ENCODE data around the gene ZHX3. TPM values are rescaled to one million over a fixed set of nuclear protein-coding genes. Genes with fewer than 3 reads are reported as not detected.

Gene ZHX3
- polyA plus RNA-seq, 2 donors = 6.6 to 9.6 TPM

- Histone ChIP-seq H3K36me3 (ENCODE audit: control insufficient read depth in 2 of 2, insufficient read depth in 2 of 2, low read length in 1 of 2) (no peaks in the 10 kb centered on the region), H3K4me1 (ENCODE audit: control insufficient read depth in 2 of 2, insufficient read depth in 2 of 2, low read length in 1 of 2) (no peaks in the 10 kb centered on the region), H3K9me3 (ENCODE audit: control insufficient read depth in 2 of 2, insufficient read depth in 1 of 2, low read depth in 1 of 2, low read length in 1 of 2) (no peaks in the 10 kb centered on the region), H3K4me3 (ENCODE audit: low read depth in 1 of 2, low read length in 2 of 2) (no peak overlapping the region), H3K27ac (ENCODE audit: low read depth in 2 of 2, low read length in 1 of 2) (no peak overlapping the region), H3K27me3 (ENCODE audit: control insufficient read depth in 1 of 2, insufficient read depth in 2 of 2, low read length in 2 of 2) (no peaks in the 10 kb centered on the region)
- 85 to 95% methylated on average over 1 of the region's 1 CpG for WGBS, 2 donors
Observed at GRCh38 chr20:41335591-41335990, 18.1 kb upstream of the ZHX3 start.

GRCh38 chr20:41334443-41335421 lies 17.2 kb upstream of the ZHX3 start:
- WGBS, 2 donors = 73 to 79% methylated on average over 15 of the region's 15 CpGs
- Histone ChIP-seq H3K27me3 (ENCODE audit: control insufficient read depth in 1 of 2, insufficient read depth in 2 of 2, low read length in 2 of 2) (no peaks in the 10 kb centered on the region), H3K27ac (ENCODE audit: low read depth in 2 of 2, low read length in 1 of 2) (peak overlapping the region; percentile 50 to 59)

GRCh38 chr20:41334036-41334435 lies 16.5 kb upstream of the ZHX3 start:
- Histone ChIP-seq H3K9me3 (ENCODE audit: control insufficient read depth in 2 of 2, insufficient read depth in 1 of 2, low read depth in 1 of 2, low read length in 1 of 2) (no peaks in the 10 kb centered on the region), H3K27ac (ENCODE audit: low read depth in 2 of 2, low read length in 1 of 2) (peak overlapping the region; percentile 50 to 59), H3K27me3 (ENCODE audit: control insufficient read depth in 1 of 2, insufficient read depth in 2 of 2, low read length in 2 of 2) (no peaks in the 10 kb centered on the region), H3K36me3 (ENCODE audit: control insufficient read depth in 2 of 2, insufficient read depth in 2 of 2, low read length in 1 of 2) (no peaks in the 10 kb centered on the region), H3K4me1 (ENCODE audit: control insufficient read depth in 2 of 2, insufficient read depth in 2 of 2, low read length in 1 of 2) (no peaks in the 10 kb centered on the region), H3K4me3 (ENCODE audit: low read depth in 1 of 2, low read length in 2 of 2) (no peak overlapping the region)
- WGBS, 2 donors = 79 to 89% methylated on average over 2 of the region's 2 CpGs

More at GRCh38 chr20:41334443-41335421, 17.2 kb upstream of the ZHX3 start:
- no peaks in the 10 kb centered on the region for H3K9me3 ChIP-seq (ENCODE audit: control insufficient read depth in 2 of 2, insufficient read depth in 1 of 2, low read depth in 1 of 2, low read length in 1 of 2)
- no peak overlapping the region for H3K4me3 ChIP-seq (ENCODE audit: low read depth in 1 of 2, low read length in 2 of 2)
- no peaks in the 10 kb centered on the region for H3K36me3 ChIP-seq (ENCODE audit: control insufficient read depth in 2 of 2, insufficient read depth in 2 of 2, low read length in 1 of 2)
- H3K4me1 ChIP-seq (ENCODE audit: control insufficient read depth in 2 of 2, insufficient read depth in 2 of 2, low read length in 1 of 2) = no peaks in the 10 kb centered on the region

GRCh38 chr20:41331731-41332130 lies 14.2 kb upstream of the ZHX3 start:
- no peaks in the 10 kb centered on the region for H3K4me1 ChIP-seq (ENCODE audit: control insufficient read depth in 2 of 2, insufficient read depth in 2 of 2, low read length in 1 of 2)
- H3K36me3 ChIP-seq (ENCODE audit: control insufficient read depth in 2 of 2, insufficient read depth in 2 of 2, low read length in 1 of 2) = no peaks in the 10 kb centered on the region
- 81 to 83% methylated on average over 4 of the region's 4 CpGs for WGBS, 2 donors
- no peaks in the 10 kb centered on the region for H3K9me3 ChIP-seq (ENCODE audit: control insufficient read depth in 2 of 2, insufficient read depth in 1 of 2, low read depth in 1 of 2, low read length in 1 of 2)
- no peak overlapping the region for H3K4me3 ChIP-seq (ENCODE audit: low read depth in 1 of 2, low read length in 2 of 2)
- H3K27ac ChIP-seq (ENCODE audit: low read depth in 2 of 2, low read length in 1 of 2) = no peak overlapping the region
- no peaks in the 10 kb centered on the region for H3K27me3 ChIP-seq (ENCODE audit: control insufficient read depth in 1 of 2, insufficient read depth in 2 of 2, low read length in 2 of 2)

GRCh38 chr20:41330941-41331340 lies 13.4 kb upstream of the ZHX3 start:
- H3K4me3 ChIP-seq (ENCODE audit: low read depth in 1 of 2, low read length in 2 of 2) = no peak overlapping the region
- WGBS, 2 donors = 76 to 86% methylated on average over 1 of the region's 1 CpG
- H3K4me1 ChIP-seq (ENCODE audit: control insufficient read depth in 2 of 2, insufficient read depth in 2 of 2, low read length in 1 of 2) = no peaks in the 10 kb centered on the region
- H3K9me3 ChIP-seq (ENCODE audit: control insufficient read depth in 2 of 2, insufficient read depth in 1 of 2, low read depth in 1 of 2, low read length in 1 of 2) = no peaks in the 10 kb centered on the region
- H3K27me3 ChIP-seq (ENCODE audit: control insufficient read depth in 1 of 2, insufficient read depth in 2 of 2, low read length in 2 of 2) = no peaks in the 10 kb centered on the region
- H3K36me3 ChIP-seq (ENCODE audit: control insufficient read depth in 2 of 2, insufficient read depth in 2 of 2, low read length in 1 of 2) = no peaks in the 10 kb centered on the region
- no peak overlapping the region for H3K27ac ChIP-seq (ENCODE audit: low read depth in 2 of 2, low read length in 1 of 2)

GRCh38 chr20:41330343-41330720 lies 12.8 kb upstream of the ZHX3 start:
- 78 to 89% methylated on average over 5 of the region's 5 CpGs for WGBS, 2 donors
- Histone ChIP-seq H3K9me3 (ENCODE audit: control insufficient read depth in 2 of 2, insufficient read depth in 1 of 2, low read depth in 1 of 2, low read length in 1 of 2) (no peaks in the 10 kb centered on the region), H3K27me3 (ENCODE audit: control insufficient read depth in 1 of 2, insufficient read depth in 2 of 2, low read length in 2 of 2) (no peaks in the 10 kb centered on the region), H3K4me1 (ENCODE audit: control insufficient read depth in 2 of 2, insufficient read depth in 2 of 2, low read length in 1 of 2) (no peaks in the 10 kb centered on the region), H3K36me3 (ENCODE audit: control insufficient read depth in 2 of 2, insufficient read depth in 2 of 2, low read length in 1 of 2) (no peaks in the 10 kb centered on the region), H3K27ac (ENCODE audit: low read depth in 2 of 2, low read length in 1 of 2) (peak overlapping the region in 1 of 2 donors; percentile 88), H3K4me3 (ENCODE audit: low read depth in 1 of 2, low read length in 2 of 2) (no peak overlapping the region)

- Histone ChIP-seq H3K4me3 (ENCODE audit: low read depth in 1 of 2, low read length in 2 of 2) (no peak overlapping the region), H3K9me3 (ENCODE audit: control insufficient read depth in 2 of 2, insufficient read depth in 1 of 2, low read depth in 1 of 2, low read length in 1 of 2) (no peaks in the 10 kb centered on the region), H3K27me3 (ENCODE audit: control insufficient read depth in 1 of 2, insufficient read depth in 2 of 2, low read length in 2 of 2) (no peaks in the 10 kb centered on the region), H3K36me3 (ENCODE audit: control insufficient read depth in 2 of 2, insufficient read depth in 2 of 2, low read length in 1 of 2) (no peaks in the 10 kb centered on the region), H3K4me1 (ENCODE audit: control insufficient read depth in 2 of 2, insufficient read depth in 2 of 2, low read length in 1 of 2) (no peaks in the 10 kb centered on the region), H3K27ac (ENCODE audit: low read depth in 2 of 2, low read length in 1 of 2) (peak overlapping the region; percentile 65 to 88)
- 38 to 47% methylated on average over 14 of the region's 14 CpGs for WGBS, 2 donors
Observed at GRCh38 chr20:41329435-41330342, 12.2 kb upstream of the ZHX3 start.

- Histone ChIP-seq H3K27me3 (ENCODE audit: control insufficient read depth in 1 of 2, insufficient read depth in 2 of 2, low read length in 2 of 2) (no peaks in the 10 kb centered on the region), H3K4me1 (ENCODE audit: control insufficient read depth in 2 of 2, insufficient read depth in 2 of 2, low read length in 1 of 2) (no peaks in the 10 kb centered on the region), H3K9me3 (ENCODE audit: control insufficient read depth in 2 of 2, insufficient read depth in 1 of 2, low read depth in 1 of 2, low read length in 1 of 2) (no peaks in the 10 kb centered on the region), H3K4me3 (ENCODE audit: low read depth in 1 of 2, low read length in 2 of 2) (no peak overlapping the region), H3K27ac (ENCODE audit: low read depth in 2 of 2, low read length in 1 of 2) (no peak overlapping the region), H3K36me3 (ENCODE audit: control insufficient read depth in 2 of 2, insufficient read depth in 2 of 2, low read length in 1 of 2) (no peaks in the 10 kb centered on the region)
- WGBS, 2 donors = 84 to 88% methylated on average over 5 of the region's 5 CpGs
Observed at GRCh38 chr20:41327178-41327577, 9.6 kb upstream of the ZHX3 start.

GRCh38 chr20:41320976-41321375 lies 3.4 kb upstream of the ZHX3 start:
- H3K36me3 ChIP-seq (ENCODE audit: control insufficient read depth in 2 of 2, insufficient read depth in 2 of 2, low read length in 1 of 2) = no peaks in the 10 kb centered on the region
- no peak overlapping the region for H3K4me3 ChIP-seq (ENCODE audit: low read depth in 1 of 2, low read length in 2 of 2)
- peaks cover 2 to 4% of the 10 kb centered on the region in 2 donors for H3K4me1 ChIP-seq (ENCODE audit: control insufficient read depth in 2 of 2, insufficient read depth in 2 of 2, low read length in 1 of 2)
- no peaks in the 10 kb centered on the region for H3K9me3 ChIP-seq (ENCODE audit: control insufficient read depth in 2 of 2, insufficient read depth in 1 of 2, low read depth in 1 of 2, low read length in 1 of 2)
- WGBS, 2 donors = 83 to 86% methylated on average over 1 of the region's 1 CpG
- H3K27ac ChIP-seq (ENCODE audit: low read depth in 2 of 2, low read length in 1 of 2) = peak overlapping the region in 1 of 2 donors; percentile 17
- no peaks in the 10 kb centered on the region for H3K27me3 ChIP-seq (ENCODE audit: control insufficient read depth in 1 of 2, insufficient read depth in 2 of 2, low read length in 2 of 2)
